OCI-LY1 (cell line): ENCODE data around the gene ZNF19.

Source experiments
- H2AFZ ChIP-seq: fragments of 200-600 bp; sonication (generic), shearing (Covaris generic); 2 replicates; pipeline ENCODE4 v1.6.0; 2014; ENCODE audit warnings: antibody characterized with exemption, mild to moderate bottlenecking, low read length
- H3F3A ChIP-seq: fragments of 200-600 bp; sonication (generic), shearing (Covaris generic); 2 replicates; pipeline ENCODE4 v1.6.0; 2014; ENCODE audit warnings: mild to moderate bottlenecking, antibody characterized with exemption, low read length, moderate library complexity; ENCODE audit not compliant: insufficient read depth
- H3K27ac ChIP-seq: fragments of 200-600 bp; sonication (generic); 2 replicates; pipeline ENCODE4 v1.5.1; 2014; ENCODE audit warnings: low read length, mixed run types, mild to moderate bottlenecking, low read depth; ENCODE audit not compliant: poor library complexity, severe bottlenecking
- H3K27me3 ChIP-seq: fragments of 200-600 bp; sonication (generic); 2 replicates; pipeline ENCODE4 v1.6.0; 2014; ENCODE audit warnings: antibody characterized with exemption, mild to moderate bottlenecking, low read length, moderate library complexity; ENCODE audit not compliant: insufficient read depth
- H3K36me3 ChIP-seq: fragments of 200-600 bp; sonication (generic); 2 replicates; pipeline ENCODE4 v1.6.1; 2014; ENCODE audit warnings: mild to moderate bottlenecking, antibody characterized with exemption, low read length, moderate library complexity, mixed read lengths; ENCODE audit not compliant: insufficient read depth
- H3K4me1 ChIP-seq: fragments of 200-600 bp; sonication (generic); 2 replicates; pipeline ENCODE4 v1.5.1; 2014; ENCODE audit warnings: mild to moderate bottlenecking, low read length, moderate library complexity; ENCODE audit not compliant: insufficient read depth, severe bottlenecking
- H3K4me2 ChIP-seq: fragments of 200-600 bp; sonication (generic), shearing (Covaris generic); 2 replicates; pipeline ENCODE4 v1.6.1; 2014; ENCODE audit warnings: low read length
- H3K4me3 ChIP-seq: fragments of 200-600 bp; sonication (generic); 2 replicates; pipeline ENCODE4 v1.5.1; 2014; ENCODE audit warnings: low read length, low read depth, mild to moderate bottlenecking, mixed read lengths; ENCODE audit not compliant: poor library complexity, severe bottlenecking
- H3K79me2 ChIP-seq: fragments of 200-600 bp; shearing (Covaris generic); 2 replicates; pipeline ENCODE4 v1.6.1; 2016; ENCODE audit warnings: mixed run types, low read length, mixed read lengths; ENCODE audit not compliant: insufficient read depth
- H3K9ac ChIP-seq: fragments of 200-600 bp; sonication (generic), shearing (Covaris generic); 2 replicates; pipeline ENCODE4 v1.6.1; 2014; ENCODE audit warnings: mild to moderate bottlenecking, low read length, mixed read lengths
- H3K9me2 ChIP-seq: fragments of 200-600 bp; sonication (generic), shearing (Covaris generic); 2 replicates; pipeline ENCODE4 v1.6.1; 2014; ENCODE audit warnings: low read depth, mild to moderate bottlenecking, low read length, mixed read lengths
- H3K9me3 ChIP-seq: fragments of 200-600 bp; shearing (Covaris generic); 2 replicates; pipeline ENCODE4 v1.6.1; 2014; ENCODE audit warnings: low read length, mixed read lengths
- H4K20me1 ChIP-seq: fragments of 200-600 bp; sonication (generic), shearing (Covaris generic); 2 replicates; pipeline ENCODE4 v1.6.0; 2016; ENCODE audit warnings: mild to moderate bottlenecking, low read length; ENCODE audit not compliant: insufficient read depth
- CTCF ChIP-seq: fragments of 200-600 bp; sonication (generic), shearing (Covaris generic); IDR thresholded peaks from 2 replicates; pipeline ENCODE4 v1.5.1; 2017; ENCODE audit warnings: mild to moderate bottlenecking, antibody characterized with exemption, low read length, moderate library complexity, mixed read lengths
- EZH2 ChIP-seq: fragments of 200-600 bp; sonication (generic), shearing (Covaris generic); IDR thresholded peaks from 2 replicates; pipeline ENCODE4 v1.8.0; 2017; ENCODE audit warnings: borderline replicate concordance, mixed run types, mild to moderate bottlenecking, antibody characterized with exemption, low read length, moderate library complexity, mixed read lengths

Gene ZNF19

GRCh38 chr16:71459510-71459909, 29.6 kb downstream of the ZNF19 start:
- H3K9me3 ChIP-seq, result no peaks in the 10 kb centered on the region
- peaks cover 21% of the 10 kb centered on the region for H3K36me3 ChIP-seq
- no peaks in the 10 kb centered on the region for H3K9me2 ChIP-seq
- H3K79me2 ChIP-seq, result 0 out of 2 replicates have a peak, but pooled peaks cover 12% of the 10 kb centered on the region
- no peaks in the 10 kb centered on the region for H3K27me3 ChIP-seq
- H3F3A ChIP-seq, result no peaks in the 10 kb centered on the region
- no peak overlapping the region for H2AFZ ChIP-seq
- H3K4me3 ChIP-seq, result no peak overlapping the region
- no peak overlapping the region for H3K27ac ChIP-seq
- H3K4me2 ChIP-seq, result no peak overlapping the region
- no peak for TF ChIP-seq EZH2
- TF ChIP-seq CTCF, result no peak
- H4K20me1 ChIP-seq, result no peaks in the 10 kb centered on the region
- H3K4me1 ChIP-seq, result peaks cover 21% of the 10 kb centered on the region
- H3K9ac ChIP-seq, result no peak overlapping the region

GRCh38 chr16:71456801-71457200, 32.3 kb downstream of the ZNF19 start:
- no peak overlapping the region for H3K4me3 ChIP-seq
- H3K9ac ChIP-seq, result no peak overlapping the region
- peaks cover 48% of the 10 kb centered on the region for H3K36me3 ChIP-seq
- no peak overlapping the region for H3K4me2 ChIP-seq
- H3K4me1 ChIP-seq, result peaks cover 14% of the 10 kb centered on the region
- H2AFZ ChIP-seq, result no peak overlapping the region
- TF ChIP-seq EZH2 (no peak), CTCF (no peak)
- H3K27me3 ChIP-seq, result no peaks in the 10 kb centered on the region
- H3F3A ChIP-seq, result no peaks in the 10 kb centered on the region
- H3K9me3 ChIP-seq, result peaks cover 3% of the 10 kb centered on the region; the same call in 1 of the 2 replicates
- 0 out of 2 replicates have a peak, but pooled peaks cover 12% of the 10 kb centered on the region for H3K79me2 ChIP-seq
- H3K9me2 ChIP-seq, result no peaks in the 10 kb centered on the region
- no peak overlapping the region for H3K27ac ChIP-seq
- H4K20me1 ChIP-seq, result no peaks in the 10 kb centered on the region

- Histone ChIP-seq H2AFZ (no peak overlapping the region), H4K20me1 (no peaks in the 10 kb centered on the region), H3K4me1 (no peaks in the 10 kb centered on the region), H3K27me3 (no peaks in the 10 kb centered on the region), H3K9ac (no peak overlapping the region), H3K79me2 (no peaks in the 10 kb centered on the region), H3F3A (no peaks in the 10 kb centered on the region), H3K9me2 (no peaks in the 10 kb centered on the region), H3K27ac (no peak overlapping the region), H3K36me3 (peaks cover 85% of the 10 kb centered on the region), H3K4me3 (no peak overlapping the region), H3K4me2 (no peak overlapping the region), H3K9me3 (peaks cover 31% of the 10 kb centered on the region)
- TF ChIP-seq EZH2 (no peak), CTCF (no peak)
Measured at GRCh38 chr16:71453036-71453435, 36.1 kb downstream of the ZNF19 start.
